Neural cell (in vitro differentiated cells): ENCODE measurements around the gene FSTL3. TPM values are rescaled to one million over a fixed set of nuclear protein-coding genes. Genes with fewer than 3 reads are reported as not detected.

Experiments used
- H2AFZ ChIP-seq: fragments of 200-600, 300-800 bp; sonication (generic), shearing (Covaris generic); 2 replicates; pipeline ENCODE4 v1.6.0; 2014; ENCODE audit warnings: low read depth, mild to moderate bottlenecking, antibody characterized with exemption, low read length, moderate library complexity
- H3F3A ChIP-seq: fragments of 200-600 bp; shearing (Covaris generic); 2 replicates; pipeline ENCODE4 v1.6.1; 2016; ENCODE audit warnings: mild to moderate bottlenecking, moderate library complexity, mixed read lengths, antibody characterized with exemption, low read length; ENCODE audit not compliant: insufficient read depth, poor library complexity, severe bottlenecking
- H3K27ac ChIP-seq: fragments of 200-600, 300-800 bp; sonication (generic), shearing (Covaris generic); 2 replicates; pipeline ENCODE4 v1.5.1; 2014; ENCODE audit warnings: mild to moderate bottlenecking, low read length, moderate library complexity
- H3K27me3 ChIP-seq: fragments of 300-800, 200-600 bp; sonication (generic), shearing (Covaris generic); 2 replicates; pipeline ENCODE4 v1.6.0; 2014; ENCODE audit warnings: mild to moderate bottlenecking, low read depth, low read length, moderate library complexity; ENCODE audit not compliant: insufficient read depth
- H3K36me3 ChIP-seq: fragments of 300-800, 200-600 bp; sonication (generic), shearing (Covaris generic); 2 replicates; pipeline ENCODE4 v1.5.1; 2014; ENCODE audit warnings: mild to moderate bottlenecking, antibody characterized with exemption, low read length, moderate library complexity; ENCODE audit not compliant: insufficient read depth
- H3K4me2 ChIP-seq: fragments of 300-800, 200-600 bp; sonication (generic), shearing (Covaris generic); 2 replicates; pipeline ENCODE4 v1.6.0; 2014; ENCODE audit warnings: mild to moderate bottlenecking, low read length
- H3K4me3 ChIP-seq: fragments of 300-800, 200-600 bp; sonication (generic), shearing (Covaris generic); 2 replicates; pipeline ENCODE4 v1.5.1; 2014; ENCODE audit warnings: mild to moderate bottlenecking, low read length, moderate library complexity
- H3K79me2 ChIP-seq: fragments of 200-600 bp; shearing (Covaris generic); replicated peaks from 2 replicates; pipeline ENCODE4 v1.6.0; 2014; ENCODE audit warnings: mild to moderate bottlenecking, low read length, moderate library complexity; ENCODE audit not compliant: insufficient read depth
- H3K9ac ChIP-seq: fragments of 300-800, 200-600 bp; sonication (generic), shearing (Covaris generic); 2 replicates; pipeline ENCODE4 v1.6.1; 2016; ENCODE audit warnings: mild to moderate bottlenecking, low read length, mixed read lengths
- H3K9me2 ChIP-seq: fragments of 200-600 bp; shearing (Covaris generic); 2 replicates; pipeline ENCODE4 v1.6.1; 2016; ENCODE audit warnings: mild to moderate bottlenecking, low read length, mixed read lengths; ENCODE audit not compliant: insufficient read depth
- H3K9me3 ChIP-seq: fragments of 200-600, 300-800 bp; sonication (generic), shearing (Covaris generic); 2 replicates; pipeline ENCODE4 v1.6.1; 2016; ENCODE audit warnings: mild to moderate bottlenecking, mixed run types, low read length, moderate library complexity, mixed read lengths
- H4K20me1 ChIP-seq: fragments of 200-600 bp; shearing (Covaris generic); 2 replicates; pipeline ENCODE4 v1.6.1; 2016; ENCODE audit warnings: mild to moderate bottlenecking, mixed run types; ENCODE audit not compliant: insufficient read depth
- EP300 ChIP-seq: fragments of 450-650 bp; conservative IDR thresholded peaks from 2 replicates; pipeline ENCODE4 v1.6.1; 2014; ENCODE audit warnings: antibody characterized with exemption, mild to moderate bottlenecking, moderate library complexity; ENCODE audit not compliant: poor library complexity, severe bottlenecking
- EZH2 ChIP-seq: fragments of 200-600, 300-800 bp; shearing (Covaris generic), sonication (generic); IDR thresholded peaks from 2 replicates; pipeline ENCODE4 v1.6.1; 2014; ENCODE audit warnings: antibody characterized with exemption, low read length, borderline replicate concordance, mild to moderate bottlenecking; ENCODE audit not compliant: insufficient read depth, poor library complexity, severe bottlenecking
- MXI1 ChIP-seq: fragments of 450-650 bp; conservative IDR thresholded peaks from 2 replicates; pipeline ENCODE4 v1.6.1; 2014; ENCODE audit warnings: antibody characterized with exemption, mild to moderate bottlenecking; ENCODE audit not compliant: poor library complexity, severe bottlenecking
- POLR2AphosphoS5 ChIP-seq: IDR thresholded peaks from 2 replicates; pipeline ENCODE4 v1.6.1; 2012
- SMC3 ChIP-seq: fragments of 450-650 bp; conservative IDR thresholded peaks from 2 replicates; pipeline ENCODE4 v1.6.1; 2014; ENCODE audit warnings: antibody characterized with exemption, mild to moderate bottlenecking, moderate library complexity; ENCODE audit not compliant: poor library complexity
- polyA plus RNA-seq: library from polyadenylated mRNA; depleted of rRNA; stranded (reverse); fragments of >200 nt; gene quantifications from 2 replicates; pipeline ENCODE4 v1.2.3, GENCODE V29; 2014
- TF ChIP-seq, protein P1 (sequence below): fragments of 450-650 bp; IDR thresholded peaks from 2 replicates; pipeline ENCODE4 v1.5.1; 2014; ENCODE audit warnings: antibody characterized with exemption, mild to moderate bottlenecking, moderate library complexity; ENCODE audit not compliant: poor library complexity, severe bottlenecking
- TF ChIP-seq, protein P2 (sequence below): IDR thresholded peaks from 2 replicates; pipeline ENCODE4 v1.6.1; 2012; ENCODE audit warnings: borderline replicate concordance

Gene FSTL3
- polyA plus RNA-seq, 1 donor from 2014 or later: 3.1 TPM

DNA sequence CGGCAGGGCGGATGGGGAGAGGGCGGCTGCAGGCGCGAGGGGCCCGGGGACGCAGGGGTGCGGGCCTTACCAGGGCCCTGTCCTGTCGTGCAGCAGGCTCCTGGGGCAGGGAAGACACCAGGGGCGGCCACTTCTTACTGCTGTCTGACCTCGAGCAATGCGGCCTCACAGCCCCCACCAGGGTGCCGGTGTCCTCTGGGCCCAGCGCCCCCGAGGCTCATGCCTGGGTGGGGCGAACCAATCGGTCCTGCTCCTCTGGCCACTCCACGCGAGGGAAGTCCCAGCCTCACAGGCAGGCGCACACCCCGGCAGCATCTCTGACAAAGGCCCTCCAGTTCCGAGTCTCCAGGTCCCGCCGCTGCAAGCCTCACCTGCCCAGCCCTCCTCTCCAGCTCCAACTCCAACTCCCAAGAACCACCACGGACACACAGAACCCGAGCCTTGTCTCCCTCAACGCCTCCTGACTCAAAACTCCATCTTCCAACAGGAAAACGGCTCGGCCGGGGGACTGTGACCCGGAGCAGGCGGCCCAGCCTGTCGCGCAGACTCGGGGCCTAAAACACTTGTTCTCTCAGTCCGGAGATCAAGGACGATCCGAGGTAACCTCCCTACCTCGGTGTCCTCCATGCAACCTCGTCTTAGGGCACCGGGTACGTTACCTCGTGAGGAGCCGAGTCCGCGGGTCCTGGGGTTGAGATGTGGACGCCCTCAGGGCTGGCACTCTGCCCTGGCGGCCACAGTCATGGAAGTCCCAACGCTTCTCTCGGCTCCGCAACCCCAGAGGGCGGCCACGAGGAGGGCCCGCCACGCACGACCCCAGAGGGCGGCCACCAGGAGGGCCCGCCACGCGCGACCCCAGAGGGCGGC, 30.0 kb upstream of the FSTL3 start:
- Histone ChIP-seq H2AFZ (no peak overlapping the region), H3K36me3 (no peaks in the 10 kb centered on the region), H3K9ac (no peak overlapping the region), H3K9me2 (no peaks in the 10 kb centered on the region), H3K4me3 (no peak overlapping the region), H3K79me2 (no peaks in the 10 kb centered on the region), H3K9me3 (no peaks in the 10 kb centered on the region), H3K27ac (no peak overlapping the region), H3K27me3 (no peaks in the 10 kb centered on the region), H3K4me2 (no peak overlapping the region), H3F3A (no peaks in the 10 kb centered on the region), H4K20me1 (no peaks in the 10 kb centered on the region)
- TF ChIP-seq EP300: no peak
- no peak for TF ChIP-seq SMC3
- TF ChIP-seq POLR2AphosphoS5: no peak
- TF ChIP-seq, protein P1, sequence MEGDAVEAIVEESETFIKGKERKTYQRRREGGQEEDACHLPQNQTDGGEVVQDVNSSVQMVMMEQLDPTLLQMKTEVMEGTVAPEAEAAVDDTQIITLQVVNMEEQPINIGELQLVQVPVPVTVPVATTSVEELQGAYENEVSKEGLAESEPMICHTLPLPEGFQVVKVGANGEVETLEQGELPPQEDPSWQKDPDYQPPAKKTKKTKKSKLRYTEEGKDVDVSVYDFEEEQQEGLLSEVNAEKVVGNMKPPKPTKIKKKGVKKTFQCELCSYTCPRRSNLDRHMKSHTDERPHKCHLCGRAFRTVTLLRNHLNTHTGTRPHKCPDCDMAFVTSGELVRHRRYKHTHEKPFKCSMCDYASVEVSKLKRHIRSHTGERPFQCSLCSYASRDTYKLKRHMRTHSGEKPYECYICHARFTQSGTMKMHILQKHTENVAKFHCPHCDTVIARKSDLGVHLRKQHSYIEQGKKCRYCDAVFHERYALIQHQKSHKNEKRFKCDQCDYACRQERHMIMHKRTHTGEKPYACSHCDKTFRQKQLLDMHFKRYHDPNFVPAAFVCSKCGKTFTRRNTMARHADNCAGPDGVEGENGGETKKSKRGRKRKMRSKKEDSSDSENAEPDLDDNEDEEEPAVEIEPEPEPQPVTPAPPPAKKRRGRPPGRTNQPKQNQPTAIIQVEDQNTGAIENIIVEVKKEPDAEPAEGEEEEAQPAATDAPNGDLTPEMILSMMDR: no peak
- TF ChIP-seq EZH2: no peak

DNA sequence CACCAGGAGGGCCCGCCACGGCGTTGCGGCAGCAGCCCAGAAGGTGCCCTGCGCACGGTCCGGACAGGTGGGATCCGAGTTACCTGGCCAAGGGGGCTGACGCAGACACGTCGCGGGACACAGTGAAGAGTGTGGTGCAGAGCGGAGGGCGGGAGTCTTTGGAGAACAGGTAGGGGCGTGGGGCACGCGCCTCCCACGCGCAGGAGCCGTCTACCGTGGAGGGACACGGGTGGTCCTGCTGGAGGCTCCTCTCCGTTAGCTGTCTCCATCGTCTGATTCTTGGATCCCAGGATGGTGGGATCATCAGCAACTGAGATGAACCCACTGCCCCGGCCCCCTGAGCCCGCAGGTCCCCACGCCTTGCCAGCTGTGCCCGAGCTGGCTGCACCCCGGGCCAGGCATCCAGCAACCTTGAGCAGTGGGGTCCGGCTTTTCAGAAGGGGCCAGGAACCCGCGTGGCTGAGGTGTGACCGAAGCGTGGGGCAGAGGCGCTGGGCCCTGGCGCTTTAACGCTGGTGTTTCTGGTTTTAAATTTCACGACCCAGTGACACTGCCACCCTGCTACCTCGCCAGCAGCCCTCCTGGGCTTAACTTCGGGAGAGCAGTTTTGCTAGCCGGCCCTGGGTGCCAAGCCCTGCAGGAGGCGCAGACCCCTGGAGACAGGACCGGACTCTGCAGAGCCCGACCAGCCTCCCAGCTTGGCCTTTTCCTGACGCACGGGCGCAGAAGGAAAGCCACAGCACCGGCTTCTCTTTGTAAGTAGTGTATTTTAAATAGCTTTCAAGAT, 29.2 kb upstream of the FSTL3 start:
- Histone ChIP-seq H2AFZ (no peak overlapping the region), H3K4me3 (no peak overlapping the region), H3K27me3 (no peaks in the 10 kb centered on the region), H3K9me2 (no peaks in the 10 kb centered on the region), H3K4me2 (no peak overlapping the region), H4K20me1 (no peaks in the 10 kb centered on the region), H3K9ac (no peak overlapping the region), H3K9me3 (no peaks in the 10 kb centered on the region), H3K27ac (no peak overlapping the region), H3K79me2 (no peaks in the 10 kb centered on the region), H3F3A (no peaks in the 10 kb centered on the region), H3K36me3 (no peaks in the 10 kb centered on the region)
- TF ChIP-seq, protein P2, sequence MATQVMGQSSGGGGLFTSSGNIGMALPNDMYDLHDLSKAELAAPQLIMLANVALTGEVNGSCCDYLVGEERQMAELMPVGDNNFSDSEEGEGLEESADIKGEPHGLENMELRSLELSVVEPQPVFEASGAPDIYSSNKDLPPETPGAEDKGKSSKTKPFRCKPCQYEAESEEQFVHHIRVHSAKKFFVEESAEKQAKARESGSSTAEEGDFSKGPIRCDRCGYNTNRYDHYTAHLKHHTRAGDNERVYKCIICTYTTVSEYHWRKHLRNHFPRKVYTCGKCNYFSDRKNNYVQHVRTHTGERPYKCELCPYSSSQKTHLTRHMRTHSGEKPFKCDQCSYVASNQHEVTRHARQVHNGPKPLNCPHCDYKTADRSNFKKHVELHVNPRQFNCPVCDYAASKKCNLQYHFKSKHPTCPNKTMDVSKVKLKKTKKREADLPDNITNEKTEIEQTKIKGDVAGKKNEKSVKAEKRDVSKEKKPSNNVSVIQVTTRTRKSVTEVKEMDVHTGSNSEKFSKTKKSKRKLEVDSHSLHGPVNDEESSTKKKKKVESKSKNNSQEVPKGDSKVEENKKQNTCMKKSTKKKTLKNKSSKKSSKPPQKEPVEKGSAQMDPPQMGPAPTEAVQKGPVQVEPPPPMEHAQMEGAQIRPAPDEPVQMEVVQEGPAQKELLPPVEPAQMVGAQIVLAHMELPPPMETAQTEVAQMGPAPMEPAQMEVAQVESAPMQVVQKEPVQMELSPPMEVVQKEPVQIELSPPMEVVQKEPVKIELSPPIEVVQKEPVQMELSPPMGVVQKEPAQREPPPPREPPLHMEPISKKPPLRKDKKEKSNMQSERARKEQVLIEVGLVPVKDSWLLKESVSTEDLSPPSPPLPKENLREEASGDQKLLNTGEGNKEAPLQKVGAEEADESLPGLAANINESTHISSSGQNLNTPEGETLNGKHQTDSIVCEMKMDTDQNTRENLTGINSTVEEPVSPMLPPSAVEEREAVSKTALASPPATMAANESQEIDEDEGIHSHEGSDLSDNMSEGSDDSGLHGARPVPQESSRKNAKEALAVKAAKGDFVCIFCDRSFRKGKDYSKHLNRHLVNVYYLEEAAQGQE: no peak
- no peak for TF ChIP-seq SMC3
- TF ChIP-seq EP300: no peak
- TF ChIP-seq MXI1: no peak
